Smooth muscle cell (in vitro differentiated cells): ENCODE data around the gene KMT2E. TPM values are rescaled to one million over a fixed set of nuclear protein-coding genes. Genes with fewer than 3 reads are reported as not detected.

Experiments used
- DNase-seq: peaks from one replicate; lab custom pipeline; 2025; ENCODE audit not compliant: unreplicated experiment; lab: John Stamatoyannopoulos, UW
- H2AFZ ChIP-seq: fragments of 200-600 bp; sonication (generic); 2 replicates; pipeline ENCODE4 v1.6.0; 2016; ENCODE audit warnings: antibody characterized with exemption, low read depth, mild to moderate bottlenecking
- H3F3A ChIP-seq: fragments of 200-600 bp; sonication (generic); 2 replicates; pipeline ENCODE4 v1.6.0; 2017; ENCODE audit warnings: antibody characterized with exemption, low read depth
- H3K27ac ChIP-seq: fragments of 200-600 bp; sonication (generic); 2 replicates; pipeline ENCODE4 v1.5.1; 2016; ENCODE audit warnings: low read depth, mild to moderate bottlenecking
- H3K27me3 ChIP-seq: fragments of 200-600 bp; sonication (generic); 2 replicates; pipeline ENCODE4 v1.6.1; 2016; ENCODE audit warnings: low read depth, mild to moderate bottlenecking
- H3K36me3 ChIP-seq: fragments of 200-600 bp; sonication (generic); 2 replicates; pipeline ENCODE4 v1.5.1; 2016; ENCODE audit warnings: low read depth
- H3K4me1 ChIP-seq: fragments of 200-600 bp; sonication (generic); 2 replicates; pipeline ENCODE4 v1.5.1; 2016; ENCODE audit warnings: low read depth
- H3K4me2 ChIP-seq: fragments of 200-600 bp; sonication (generic); 2 replicates; pipeline ENCODE4 v1.6.0; 2016; ENCODE audit warnings: mild to moderate bottlenecking
- H3K4me3 ChIP-seq: fragments of 200-600 bp; sonication (generic); 2 replicates; pipeline ENCODE4 v1.5.1; 2016; ENCODE audit warnings: mild to moderate bottlenecking
- H3K79me2 ChIP-seq: fragments of 200-600 bp; sonication (generic); 2 replicates; pipeline ENCODE4 v1.6.0; 2016; ENCODE audit warnings: low read depth, mild to moderate bottlenecking
- H3K9ac ChIP-seq: fragments of 200-600 bp; sonication (generic); 2 replicates; pipeline ENCODE4 v1.6.0; 2016; ENCODE audit warnings: low read depth
- H3K9me3 ChIP-seq: fragments of 200-600 bp; sonication (generic); replicated peaks from 2 replicates; pipeline ENCODE4 v1.5.1; 2016; ENCODE audit warnings: low read depth
- H4K20me1 ChIP-seq: fragments of 200-600 bp; sonication (generic); 2 replicates; pipeline ENCODE4 v1.6.0; 2016; ENCODE audit warnings: low read depth
- CTCF ChIP-seq: fragments of 200-600 bp; sonication (generic); IDR thresholded peaks from 2 replicates; pipeline ENCODE4 v1.5.1; 2017; ENCODE audit warnings: borderline replicate concordance, mild to moderate bottlenecking, antibody characterized with exemption; ENCODE audit not compliant: insufficient read depth, poor library complexity, severe bottlenecking
- WGBS: methylation state at CpG from one replicate; pipeline ENCODE4 v1.1.7; 2016; ENCODE audit warnings: low lambda C conversion rate; 5-methylcytosine and 5-hydroxymethylcytosine counted together
- polyA plus RNA-seq: library from polyadenylated mRNA; unstranded; fragments of >200 nt; fragmentation: Nextera tagmentation; extraction: Ambion mirVana; gene quantifications from 2 replicates; pipeline ENCODE4 v1.2.1, GENCODE V29; 2016
- total RNA-seq: library from RNA; depleted of rRNA; stranded (reverse); fragments of >200 nt; gene quantifications from 2 replicates; pipeline ENCODE4 v1.2.3, GENCODE V29; 2014

Gene KMT2E
- total and polyA plus RNA-seq, 2 experiments from 2014 or later = 64.4 to 88.1 TPM

GRCh38 chr7:105137898-105138297, 123.9 kb downstream of the KMT2E start:
- Histone ChIP-seq H3K27ac (no peak overlapping the region), H4K20me1 (peaks cover 61% of the 10 kb centered on the region)

DNA sequence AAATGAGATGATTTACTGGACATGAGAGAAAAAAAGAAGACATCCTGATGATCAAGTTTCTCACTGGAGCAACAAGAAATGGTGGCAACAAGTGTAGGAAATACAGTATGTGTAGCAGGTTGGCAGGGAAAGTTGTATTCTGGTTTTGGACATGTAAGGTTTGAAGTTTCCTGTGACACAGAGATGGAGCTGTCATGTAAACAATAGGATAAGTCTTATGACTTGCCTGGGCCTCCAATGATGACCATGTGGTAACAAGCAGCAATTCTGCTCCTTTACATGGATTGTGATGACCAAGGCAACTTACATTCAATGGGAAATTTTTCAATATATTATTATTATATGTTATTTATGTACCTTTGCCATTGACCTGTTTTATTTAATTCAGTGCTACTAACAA, 125.4 kb downstream of the KMT2E start:
- H3K4me1 ChIP-seq = no peaks in the 10 kb centered on the region
- H2AFZ ChIP-seq = no peak overlapping the region
- no peak overlapping the region for H3K9ac ChIP-seq
- H4K20me1 ChIP-seq = peaks cover 46% of the 10 kb centered on the region
- no peak overlapping the region for H3K4me3 ChIP-seq
- DNase-seq = no peak
- no peak overlapping the region for H3K27ac ChIP-seq
- H3F3A ChIP-seq = no peaks in the 10 kb centered on the region
- no peaks in the 10 kb centered on the region for H3K9me3 ChIP-seq
- peaks cover 8% of the 10 kb centered on the region for H3K79me2 ChIP-seq
- H3K27me3 ChIP-seq = no peaks in the 10 kb centered on the region
- H3K36me3 ChIP-seq = no peaks in the 10 kb centered on the region
- no peak overlapping the region for H3K4me2 ChIP-seq
- TF ChIP-seq CTCF = no peak

More at GRCh38 chr7:105137898-105138297, 123.9 kb downstream of the KMT2E start:
- Histone ChIP-seq H3K36me3 (no peaks in the 10 kb centered on the region), H3K4me1 (no peaks in the 10 kb centered on the region), H3K4me3 (no peak overlapping the region), H3K9me3 (no peaks in the 10 kb centered on the region), H3F3A (no peaks in the 10 kb centered on the region), H3K9ac (no peak overlapping the region), H3K4me2 (no peak overlapping the region), H2AFZ (no peak overlapping the region), H3K79me2 (peaks cover 8% of the 10 kb centered on the region), H3K27me3 (no peaks in the 10 kb centered on the region)
- DNase-seq = no peak
- 98% methylated on average over 4 of the region's 4 CpGs for WGBS
- no peak for TF ChIP-seq CTCF

DNA sequence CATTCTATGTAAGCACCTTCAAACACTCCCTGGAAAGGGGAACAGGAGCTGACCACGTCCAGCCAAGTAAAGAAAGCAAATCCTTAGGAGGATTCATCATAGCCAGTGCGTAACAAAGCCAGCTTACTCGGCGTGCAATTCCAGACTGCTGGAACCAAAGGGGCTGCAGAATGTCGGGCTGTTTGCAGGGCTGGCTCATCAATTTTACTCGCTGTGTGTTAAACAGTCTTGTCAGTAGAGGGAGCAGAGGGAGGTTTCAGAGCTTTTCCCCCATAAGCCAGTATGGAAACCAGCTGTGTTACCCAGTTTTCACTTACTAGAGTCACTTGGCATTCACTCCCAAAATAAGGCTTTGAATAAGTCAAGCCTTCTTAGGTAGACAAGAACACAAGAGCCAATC, 127.1 kb downstream of the KMT2E start:
- H4K20me1 ChIP-seq = peaks cover 30% of the 10 kb centered on the region
- peaks cover 6% of the 10 kb centered on the region for H3K79me2 ChIP-seq
- WGBS = 40% methylated on average over 6 of the region's 6 CpGs
- H3K9me3 ChIP-seq = no peaks in the 10 kb centered on the region
- no peak overlapping the region for H3K9ac ChIP-seq
- no peaks in the 10 kb centered on the region for H3F3A ChIP-seq
- H3K27me3 ChIP-seq = no peaks in the 10 kb centered on the region
- no peak for DNase-seq
- TF ChIP-seq CTCF = peak; percentile 24
- no peak overlapping the region for H3K4me2 ChIP-seq
- H3K4me3 ChIP-seq = no peak overlapping the region
- no peak overlapping the region for H2AFZ ChIP-seq
- no peaks in the 10 kb centered on the region for H3K36me3 ChIP-seq
- H3K4me1 ChIP-seq = no peaks in the 10 kb centered on the region
- no peak overlapping the region for H3K27ac ChIP-seq

DNA sequence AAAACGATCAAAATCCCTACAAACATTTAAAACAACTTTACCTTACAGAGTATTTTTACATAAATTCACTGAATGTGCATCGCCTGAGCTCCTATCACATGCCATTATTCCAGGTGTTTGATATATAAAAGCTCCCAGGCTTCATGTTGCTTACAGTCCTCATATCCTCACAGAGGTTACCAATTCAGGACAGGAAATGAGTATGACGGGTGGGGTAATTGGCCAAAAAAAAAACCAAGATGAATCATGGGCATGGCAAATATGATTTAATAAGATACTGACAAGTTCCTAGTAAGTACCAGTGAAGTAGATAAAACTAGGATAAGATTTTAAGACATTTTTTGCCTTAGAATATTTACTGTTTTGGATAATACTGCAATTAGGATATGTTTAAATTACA, 135.8 kb downstream of the KMT2E start:
- no peaks in the 10 kb centered on the region for H3K79me2 ChIP-seq
- no peak overlapping the region for H3K9ac ChIP-seq
- H3K27ac ChIP-seq = no peak overlapping the region
- no peaks in the 10 kb centered on the region for H3K27me3 ChIP-seq
- H3K9me3 ChIP-seq = no peaks in the 10 kb centered on the region
- no peaks in the 10 kb centered on the region for H3K4me1 ChIP-seq
- no peak overlapping the region for H3K4me3 ChIP-seq
- no peak for TF ChIP-seq CTCF
- no peaks in the 10 kb centered on the region for H3F3A ChIP-seq
- no peak overlapping the region for H2AFZ ChIP-seq
- H4K20me1 ChIP-seq = no peaks in the 10 kb centered on the region
- no peak for DNase-seq
- 85% methylated on average over 3 of the region's 3 CpGs for WGBS
- no peak overlapping the region for H3K4me2 ChIP-seq
- H3K36me3 ChIP-seq = no peaks in the 10 kb centered on the region
